DLD1 (cell line): ENCODE results near the gene CADPS.
"Not testable (repeated sequence)": the region's sequence is repeated elsewhere in the genome, so short reads cannot be mapped to it uniquely, and the experiment has no call there.

Experiments used
- in situ Hi-C: cut with HindIII; loops from 2 replicates; pipeline ENCODE4 v1.10.0; 2017; ENCODE audit warnings: low sequenced_read_pairs

CADPS gene

DNA sequence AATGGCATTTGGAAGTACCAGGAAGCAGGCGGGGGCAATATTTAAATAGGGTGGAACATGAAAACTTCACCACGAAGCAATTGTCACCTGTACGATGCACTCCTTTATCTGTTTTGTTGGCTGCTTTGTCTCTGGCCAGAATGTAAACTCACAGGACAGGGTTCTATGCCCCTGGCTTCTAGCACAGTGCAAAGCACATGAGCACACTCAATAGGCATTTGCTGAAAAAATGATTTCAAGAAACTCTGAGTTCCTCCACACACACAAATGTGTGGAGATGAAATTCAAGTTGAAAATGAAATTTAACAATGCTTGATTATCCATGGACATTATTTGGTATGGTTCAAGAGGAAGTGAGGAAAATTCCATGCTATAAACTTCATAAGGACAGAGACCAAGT lies 272.2 kb downstream of the CADPS start:
- in situ Hi-C loops = no loop called here

DNA sequence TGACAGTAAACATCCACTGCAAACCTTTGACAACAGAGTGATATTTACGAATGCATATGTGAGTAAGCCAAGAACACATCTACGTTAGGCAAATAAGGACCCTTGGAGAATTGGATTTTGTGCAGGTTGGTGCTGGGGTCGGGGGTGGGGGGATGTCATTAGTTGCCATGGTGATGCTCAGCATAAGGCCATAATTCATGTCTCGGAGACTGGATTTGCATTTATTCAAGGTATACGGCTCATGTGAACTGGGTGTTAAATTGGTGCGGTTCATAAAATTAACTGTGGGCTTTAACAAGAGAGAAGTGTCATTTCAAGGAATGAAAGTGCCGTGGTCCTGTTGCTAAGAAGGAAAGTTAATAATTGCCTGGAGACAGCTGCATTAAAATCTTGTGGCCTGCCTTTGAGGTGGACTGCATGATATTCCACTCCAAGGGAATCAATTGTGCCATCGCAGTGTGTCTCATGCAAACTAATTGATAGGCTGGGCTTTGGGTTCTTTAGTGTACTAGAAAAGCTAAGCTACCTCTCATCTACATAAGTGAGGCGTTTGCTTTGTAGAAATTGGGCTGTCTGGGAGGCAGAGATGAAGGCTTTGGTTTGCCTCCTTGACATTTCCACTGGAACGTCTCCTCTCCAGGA lies 273.0 kb downstream of the CADPS start:
- in situ Hi-C loops = no loop called here

DNA sequence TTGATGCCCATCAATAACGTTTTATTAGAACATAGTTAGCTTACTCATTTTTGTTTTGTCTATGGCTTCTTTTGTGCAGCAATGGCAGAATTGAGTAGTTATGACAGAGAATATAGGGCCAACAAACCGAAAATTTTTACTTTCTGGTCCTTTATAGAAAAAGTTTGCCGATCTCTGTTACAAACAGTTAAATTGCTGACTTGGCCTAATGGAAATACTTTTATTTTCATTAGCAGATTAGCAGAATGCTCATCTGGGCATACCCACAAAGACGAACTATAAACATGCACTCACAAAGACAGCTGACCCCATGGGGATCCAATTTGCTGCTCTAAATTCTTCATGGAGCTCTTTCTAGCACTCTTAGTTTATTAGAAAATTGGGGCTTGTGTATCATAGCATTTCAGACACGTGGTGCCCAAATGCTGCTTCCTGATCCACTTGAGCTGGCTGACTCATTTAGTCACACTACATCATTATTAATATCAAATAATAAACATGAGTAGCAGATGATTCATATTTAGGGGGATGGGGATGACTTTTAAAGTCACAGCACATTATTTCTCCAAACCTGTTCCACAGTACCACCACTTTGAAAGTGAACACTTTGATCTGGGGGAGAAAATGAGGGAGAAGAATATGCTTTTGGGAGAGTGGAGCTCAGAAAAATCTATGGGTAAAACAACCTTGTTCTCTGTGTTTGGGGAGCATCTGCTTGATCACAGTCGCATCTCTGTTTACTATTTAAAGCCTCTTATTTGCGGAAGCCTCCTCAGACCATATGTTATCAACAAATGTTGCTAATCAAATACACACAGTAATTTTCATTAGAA lies 273.8 kb downstream of the CADPS start:
- in situ Hi-C loops = no loop called here

DNA sequence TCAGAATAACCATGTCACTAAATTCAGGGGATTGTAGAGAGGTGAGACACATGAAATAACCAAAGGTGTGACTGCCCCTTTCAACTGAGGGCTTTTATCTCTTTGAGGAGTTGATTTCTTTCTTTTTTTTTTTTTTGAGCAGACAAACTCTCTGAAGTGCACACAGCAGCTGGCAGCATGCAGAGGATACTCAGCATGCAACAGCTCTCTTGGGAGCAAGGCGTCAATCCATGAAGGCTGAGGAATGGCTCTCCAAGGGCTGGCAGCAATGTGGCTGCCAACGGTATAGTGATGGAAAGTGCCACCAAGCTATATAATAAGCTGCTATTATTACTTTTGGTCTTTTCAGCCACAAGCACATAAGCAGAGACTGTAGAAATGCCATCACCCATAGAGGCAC lies 275.2 kb downstream of the CADPS start:
- in situ Hi-C loops = no loop called here

DNA sequence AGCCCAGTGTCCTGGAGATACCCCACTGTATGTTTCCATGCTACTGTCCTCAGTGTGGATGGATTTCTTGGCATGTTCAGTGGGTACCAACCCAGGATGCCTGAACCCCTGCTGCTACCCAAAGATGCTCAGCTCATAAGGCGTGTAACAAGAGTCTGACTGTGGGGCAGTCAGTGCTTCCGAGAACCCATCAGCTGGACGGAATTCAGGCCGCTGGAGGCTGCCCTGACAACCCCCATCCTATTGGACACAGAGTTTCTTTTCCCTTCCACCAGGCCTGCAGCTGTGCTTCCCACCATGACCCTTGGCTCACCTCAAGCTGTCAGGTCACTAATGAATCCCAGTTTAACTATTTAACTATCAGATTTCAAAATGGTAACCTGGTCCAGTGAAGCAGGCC lies 277.7 kb downstream of the CADPS start:
- in situ Hi-C loops = no loop called here

DNA sequence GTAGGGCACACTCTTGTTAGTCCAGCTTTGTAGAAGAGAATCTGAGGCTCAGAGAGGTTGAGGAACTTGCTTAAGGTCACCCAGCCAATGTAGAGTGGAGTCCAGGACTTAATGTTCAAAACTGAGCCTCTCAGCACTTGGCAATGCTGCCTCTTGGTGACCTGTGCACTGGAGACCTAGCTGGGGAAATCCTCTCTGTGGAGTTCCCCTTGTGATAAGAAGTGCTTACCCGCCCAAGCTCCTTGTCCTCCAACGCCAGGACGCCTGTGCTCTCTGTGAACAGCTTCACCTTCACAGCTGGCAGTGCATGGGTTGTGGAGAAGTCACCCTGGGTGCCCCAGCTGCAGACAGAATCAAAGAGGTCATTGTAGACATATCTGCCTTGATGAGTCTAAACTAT lies 282.8 kb downstream of the CADPS start:
- in situ Hi-C loops = no loop called here

DNA sequence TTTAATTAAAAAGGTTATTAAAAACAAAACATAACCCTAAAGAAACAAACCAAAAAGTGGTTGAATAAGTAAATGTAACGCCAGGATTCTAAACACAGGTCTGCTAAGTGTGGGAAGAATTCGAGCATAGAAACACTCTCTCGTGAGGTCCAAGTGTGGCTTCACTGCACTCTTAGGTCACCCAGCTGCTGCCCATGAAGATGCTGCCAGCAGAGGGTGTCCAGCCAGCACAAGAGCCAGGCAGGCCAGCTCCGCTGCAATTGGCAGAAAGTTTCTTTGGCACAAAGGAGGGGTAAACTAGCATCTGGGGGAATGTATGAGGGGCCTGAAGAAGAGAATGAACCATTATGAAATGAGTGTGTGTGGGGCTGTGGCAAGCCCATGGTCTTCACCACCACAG lies 286.1 kb downstream of the CADPS start:
- in situ Hi-C loops = no loop called here

DNA sequence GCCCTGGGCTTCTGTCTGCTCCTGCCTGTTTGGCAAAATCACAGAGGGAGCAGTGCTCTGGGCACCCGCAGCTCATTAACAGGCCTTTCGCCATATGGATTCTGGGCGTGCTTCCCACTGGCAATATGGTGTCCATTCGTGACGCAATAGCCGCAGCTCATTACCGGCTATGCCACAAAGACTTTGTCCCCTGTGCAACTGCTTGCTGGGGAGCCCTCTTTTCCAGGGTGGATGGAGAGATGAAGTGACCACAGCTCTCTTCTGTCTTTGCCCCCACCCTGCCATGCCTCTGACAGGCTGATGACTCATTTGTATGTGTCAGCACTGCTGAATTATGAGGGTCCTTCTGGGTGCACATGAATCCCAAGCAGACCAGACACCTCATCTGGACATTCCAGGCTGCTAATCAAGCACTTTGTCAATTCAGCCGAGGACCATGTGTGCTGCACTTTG lies 287.6 kb downstream of the CADPS start:
- in situ Hi-C loops = no loop called here

DNA sequence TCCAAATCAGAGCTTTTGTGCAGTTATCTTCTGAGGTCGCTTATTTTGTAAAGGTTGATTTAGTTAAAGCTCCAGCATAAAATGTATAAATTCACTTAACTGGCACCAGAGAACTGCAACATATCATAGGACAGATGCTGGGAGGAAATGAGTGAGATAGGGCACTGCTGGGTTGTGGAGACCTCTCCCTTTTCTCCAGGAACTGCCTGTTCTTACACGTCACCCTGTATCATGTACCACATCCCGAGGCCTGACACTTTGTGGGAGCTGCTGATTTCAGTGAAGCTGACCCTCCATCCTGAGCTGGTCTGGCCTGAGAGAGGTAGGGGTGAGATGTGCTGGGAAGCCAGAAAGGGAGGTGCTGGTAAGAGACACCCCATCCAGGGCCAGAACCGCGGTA lies 288.0 kb downstream of the CADPS start:
- in situ Hi-C loops = no loop called here

DNA sequence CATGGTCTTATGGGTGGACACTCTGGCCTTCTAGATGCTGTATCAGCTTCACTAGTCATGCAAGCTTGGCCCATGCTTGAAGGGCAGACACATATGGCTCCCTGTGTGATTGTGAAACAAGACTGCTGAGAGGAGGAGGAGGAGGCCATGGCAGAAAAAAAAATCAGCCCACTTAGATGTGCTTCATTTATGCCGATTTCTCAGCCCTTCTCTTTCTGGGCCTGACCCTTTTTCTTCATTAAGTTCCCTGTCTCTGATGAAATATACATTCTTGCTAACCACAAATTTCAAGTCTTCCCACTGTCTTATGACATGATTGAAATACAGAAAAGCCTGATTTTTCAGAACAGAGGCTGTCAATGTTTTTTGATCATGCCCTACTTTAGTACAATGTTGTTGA lies 288.9 kb downstream of the CADPS start:
- in situ Hi-C loops = no loop called here

DNA sequence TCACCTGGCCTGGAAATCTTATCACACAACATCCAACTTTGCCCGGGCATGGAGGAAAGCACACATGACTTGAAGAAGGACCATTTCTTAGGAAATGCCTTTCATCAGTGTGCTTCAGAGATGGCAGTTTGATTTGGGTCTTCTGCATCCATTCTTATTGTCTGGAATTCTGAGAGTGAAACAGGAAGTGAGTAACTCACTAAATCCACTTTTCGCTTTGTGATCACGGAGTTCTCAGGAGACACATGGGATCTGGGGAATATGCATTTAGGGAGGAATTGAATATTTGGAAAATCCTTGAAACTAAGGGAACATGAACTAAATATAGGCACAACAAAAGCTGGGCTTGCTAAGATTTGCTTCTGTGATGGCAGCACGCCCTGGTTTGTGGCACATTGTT lies 289.4 kb downstream of the CADPS start:
- in situ Hi-C loops = no loop called here

DNA sequence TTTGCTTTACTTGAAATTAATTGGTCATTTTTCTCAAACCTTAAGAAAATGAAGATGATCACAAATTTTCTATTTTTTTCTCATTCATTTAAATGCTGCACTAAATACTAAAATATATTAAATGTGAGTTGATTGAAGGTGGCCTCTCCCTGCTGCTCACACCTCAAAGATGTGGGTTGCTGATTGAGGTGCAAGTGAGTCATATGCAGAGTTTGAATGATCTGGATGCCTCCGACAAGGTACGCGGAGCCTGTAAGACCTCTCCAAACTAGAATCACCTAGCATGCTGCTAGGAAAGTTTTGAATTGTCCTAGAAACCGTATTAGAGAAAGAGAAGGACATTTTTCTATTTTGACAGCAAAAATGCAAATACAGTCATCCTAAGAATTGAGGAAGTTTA lies 290.6 kb downstream of the CADPS start:
- in situ Hi-C loops = no loop called here

DNA sequence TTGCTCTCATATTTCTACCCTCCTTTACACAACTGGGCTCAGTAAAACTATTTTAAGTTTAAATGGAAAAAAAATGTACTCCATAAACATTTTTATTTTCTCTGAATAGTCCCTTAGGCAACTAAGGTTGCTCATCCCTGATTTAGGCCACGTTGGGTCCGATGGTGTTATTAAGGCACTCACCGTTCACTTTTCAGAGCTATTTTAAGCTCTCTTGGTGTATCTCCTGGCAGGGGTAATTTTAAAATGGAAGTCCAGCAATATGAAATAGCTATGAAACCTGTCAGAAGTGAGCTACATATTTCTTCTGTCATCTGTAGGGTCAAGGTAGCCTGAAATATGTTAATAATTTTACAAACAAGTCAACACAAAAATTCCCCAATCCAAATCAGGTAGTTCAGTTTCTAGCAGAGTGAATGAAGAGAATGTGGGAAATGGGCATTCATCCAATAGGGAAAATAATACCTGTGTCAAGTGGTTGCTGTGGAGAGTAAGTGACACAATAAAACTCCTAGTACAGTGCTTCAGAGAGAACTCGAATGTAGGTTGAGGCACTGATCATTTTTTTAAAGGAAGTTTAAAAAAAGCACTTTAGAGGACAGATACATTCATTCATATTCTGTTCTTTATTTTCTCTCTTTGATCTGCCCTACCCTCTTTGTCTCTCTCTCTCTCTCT lies 292.6 kb downstream of the CADPS start:
- in situ Hi-C loops = no loop called here

DNA sequence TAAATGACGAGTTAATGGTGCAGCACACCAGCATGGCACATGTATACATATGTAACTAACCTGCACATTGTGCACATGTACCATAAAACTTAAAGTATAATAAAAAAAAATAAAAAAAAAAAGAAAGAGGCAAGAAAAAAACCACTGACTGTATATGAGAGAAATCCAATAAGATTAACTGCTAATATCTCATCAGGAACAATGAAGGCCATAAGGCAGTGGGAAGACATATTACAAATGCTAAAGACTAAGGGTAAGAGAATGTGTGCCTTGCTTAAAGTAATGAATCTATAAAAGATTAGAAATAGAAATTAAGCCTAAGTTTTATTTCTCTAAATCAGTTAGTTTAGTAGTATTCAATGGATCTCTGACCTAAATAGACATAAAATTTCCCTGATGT lies 294.7 kb downstream of the CADPS start:
- in situ Hi-C loops = not testable (repeated sequence)

DNA sequence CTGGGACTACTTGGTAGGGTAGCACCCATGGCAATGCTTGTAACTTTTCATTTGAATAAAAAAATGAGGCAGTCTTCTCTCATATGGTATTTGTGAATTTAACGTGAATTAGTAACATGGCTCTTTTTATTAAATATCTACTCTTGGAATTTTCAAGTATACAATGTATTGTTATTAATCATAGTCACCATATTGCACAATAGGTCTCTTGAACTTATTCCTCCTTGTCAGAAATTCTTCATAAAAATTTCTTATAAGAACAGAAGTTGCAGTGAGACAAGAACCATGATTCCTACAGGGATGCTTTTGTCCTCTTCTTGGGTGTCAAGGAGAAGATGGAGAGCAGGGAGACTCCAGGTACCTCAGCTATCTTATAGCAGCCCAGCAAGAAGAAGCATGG lies 298.1 kb downstream of the CADPS start:
- in situ Hi-C loops = no loop called here

DNA sequence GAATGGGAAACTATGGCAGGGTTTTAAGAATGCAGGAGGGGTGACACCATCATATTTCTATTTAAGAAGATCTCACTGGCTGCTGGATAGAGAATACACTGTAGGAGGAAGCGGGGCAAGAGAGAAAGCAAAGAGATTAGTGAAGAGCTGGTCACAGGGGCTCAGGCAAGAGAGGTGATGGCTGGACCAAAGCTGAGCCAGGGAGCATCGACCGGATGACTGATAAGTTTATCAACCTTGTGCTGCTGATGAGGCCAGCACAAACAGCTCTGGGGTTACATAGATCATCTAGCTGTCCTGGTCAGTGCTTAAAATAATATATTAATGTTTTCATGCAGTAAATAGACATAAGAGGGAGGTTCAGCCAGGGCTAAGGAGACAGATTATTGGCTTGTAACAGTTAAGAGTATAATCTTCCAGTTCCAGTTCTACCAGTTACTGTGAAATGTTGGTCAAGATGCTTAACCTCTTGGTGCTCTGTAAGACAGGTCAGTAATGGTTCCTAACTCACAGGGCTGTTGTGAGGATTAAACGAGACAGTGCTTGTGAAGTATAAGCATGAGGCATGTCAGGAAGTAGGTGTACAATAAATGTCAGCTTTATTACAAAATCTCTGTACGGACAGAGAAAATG lies 300.8 kb downstream of the CADPS start:
- in situ Hi-C loops = no loop called here

DNA sequence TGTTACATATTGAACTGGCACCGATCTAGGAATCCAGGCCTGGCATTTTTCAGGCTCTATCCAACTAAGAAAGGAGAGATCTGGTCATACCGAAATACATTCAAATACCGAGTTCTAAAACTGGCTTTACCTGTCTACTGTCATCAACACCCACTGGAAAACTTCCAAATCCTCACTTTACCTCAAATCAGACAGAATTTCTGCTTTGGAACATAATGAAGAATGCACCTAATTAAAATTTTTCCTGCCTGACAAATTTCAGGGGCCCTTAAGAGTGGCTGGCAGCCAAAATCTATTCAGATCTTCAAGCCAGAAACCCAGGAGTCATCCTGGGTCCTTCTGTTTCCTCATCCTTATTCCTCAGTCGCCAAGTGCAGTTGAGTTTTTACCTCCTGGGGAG lies 303.3 kb downstream of the CADPS start:
- in situ Hi-C loops = no loop called here

DNA sequence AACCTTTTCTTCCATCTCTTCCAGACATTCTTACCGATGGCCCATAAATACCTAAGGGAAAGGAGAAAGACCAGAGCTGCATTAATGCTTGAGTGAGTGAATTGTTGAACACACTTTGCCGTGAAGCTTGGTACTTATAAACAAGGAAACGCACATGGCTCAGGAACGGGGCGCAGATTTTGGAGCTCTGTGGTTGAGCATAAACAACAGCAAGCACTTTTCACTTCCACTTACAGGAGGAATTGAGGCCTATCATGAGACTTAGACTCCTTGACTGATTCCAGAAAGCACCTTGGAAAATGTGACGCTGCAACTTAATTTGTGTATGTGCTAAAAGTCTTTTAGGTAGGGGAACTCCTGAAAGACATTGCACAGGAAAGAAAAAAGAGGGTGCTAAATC lies 304.3 kb downstream of the CADPS start:
- in situ Hi-C loops = no loop called here

DNA sequence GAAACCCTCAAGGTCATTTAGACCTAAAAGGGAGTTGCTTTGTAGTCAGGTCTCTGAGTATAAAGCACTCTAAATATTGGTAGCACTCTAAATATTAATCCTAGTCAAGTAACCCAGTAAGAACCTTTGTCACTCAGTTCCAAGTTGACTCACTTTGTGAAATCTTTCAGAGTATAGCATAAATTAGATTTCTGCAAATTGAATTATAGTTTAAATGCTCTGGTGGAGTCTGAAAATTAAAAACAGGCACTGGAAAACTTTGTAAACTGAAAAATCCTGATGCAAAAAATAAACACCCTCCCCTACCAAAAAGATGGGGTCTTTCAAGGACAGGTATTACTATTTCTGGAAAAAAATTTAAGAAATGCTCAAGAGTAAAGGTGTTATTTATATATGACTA lies 305.6 kb downstream of the CADPS start:
- in situ Hi-C loops = no loop called here

DNA sequence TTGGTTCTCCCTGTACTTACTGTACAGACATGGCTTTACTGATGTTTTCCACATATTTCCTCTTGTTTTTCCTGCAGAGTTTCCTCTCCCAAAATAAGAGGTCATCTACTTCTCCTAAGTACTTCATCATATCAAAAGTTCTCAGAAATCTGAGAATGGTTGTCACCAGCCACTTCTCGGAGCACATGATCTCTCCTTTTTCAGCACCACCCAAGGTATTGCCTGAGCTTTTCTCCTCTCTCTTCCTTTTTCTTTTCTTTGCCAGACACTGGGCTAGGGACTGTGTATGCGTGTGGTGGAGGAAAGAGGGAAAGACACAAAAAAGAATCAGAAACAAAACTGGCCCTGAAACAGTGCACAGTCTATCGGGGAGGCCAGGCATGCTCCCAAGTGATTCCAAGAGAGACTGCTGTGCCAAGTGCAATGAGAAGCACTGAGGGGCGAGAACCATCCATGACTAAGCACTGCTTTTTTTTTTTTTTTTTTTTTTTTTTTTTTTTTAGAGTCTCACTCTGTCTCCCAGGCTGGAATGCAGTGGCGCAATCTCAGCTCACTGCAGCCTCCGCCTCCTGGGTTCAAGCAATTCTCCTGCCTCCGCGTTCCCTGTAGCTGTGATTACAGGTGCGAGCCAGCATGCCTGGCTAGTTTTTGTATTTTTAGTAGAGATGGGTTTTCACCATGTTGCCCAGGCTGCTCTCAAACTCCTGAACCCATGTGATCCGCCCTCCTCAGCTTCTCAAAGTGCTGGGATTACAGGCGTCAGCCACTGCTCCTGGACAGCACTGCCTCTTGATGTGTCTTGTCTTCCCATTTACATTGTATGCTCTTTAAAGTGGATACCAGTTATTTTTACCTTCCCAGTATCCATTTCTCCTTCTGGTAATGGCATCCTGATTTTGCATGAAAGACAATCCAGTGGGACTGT lies 307.9 kb downstream of the CADPS start:
- in situ Hi-C loops = no loop called here
